ENCODE results near the gene RGS18. TPM values are rescaled to one million over a fixed set of nuclear protein-coding genes. Genes with fewer than 3 reads are reported as not detected.
"Not testable (repeated sequence)": the region's sequence is repeated elsewhere in the genome, so short reads cannot be mapped to it uniquely, and the experiment has no call there.

Gene RGS18
- total and polyA plus RNA-seq, 5 experiments from 2014 or later = 0.41 TPM; not detected in 4

- no peak for DNase-seq
- no peak overlapping the region for H3K4me3 Mint-ChIP-seq
- POLR2A ChIA-PET = no interaction called here
- H3K4me1 Mint-ChIP-seq = no peaks in the 10 kb centered on the region
- H3K27ac Mint-ChIP-seq = no peak overlapping the region
- H3K9me3 Mint-ChIP-seq = peaks cover 0 to 7% (median 0%) of the 10 kb centered on the region in 9 donors
- no peaks in the 10 kb centered on the region for H3K36me3 Mint-ChIP-seq
- no peak for ATAC-seq
- H3K27me3 Mint-ChIP-seq = no peaks in the 10 kb centered on the region
Observed at GRCh38 chr1:192147221-192147620, 11.0 kb upstream of the RGS18 start.

- no peak for ATAC-seq
- Mint-ChIP-seq H3K36me3 (no peaks in the 10 kb centered on the region), H3K27ac (no peak overlapping the region)
Observed at GRCh38 chr1:192147696-192148095, 10.6 kb upstream of the RGS18 start.

GRCh38 chr1:192151176-192151575 is 7.1 kb upstream of the RGS18 start:
- no peaks in the 10 kb centered on the region for H3K4me1 Mint-ChIP-seq
- H3K27me3 Mint-ChIP-seq = no peaks in the 10 kb centered on the region
- DNase-seq (no peak), ATAC-seq (no peak)
- POLR2A ChIA-PET = no interaction called here
- no peak overlapping the region for H3K4me3 Mint-ChIP-seq
- no peak overlapping the region for H3K27ac Mint-ChIP-seq
- peaks cover 0 to 4% (median 0%) of the 10 kb centered on the region in 9 donors for H3K9me3 Mint-ChIP-seq
- H3K36me3 Mint-ChIP-seq = no peaks in the 10 kb centered on the region

More at GRCh38 chr1:192147696-192148095, 10.6 kb upstream of the RGS18 start:
- peaks cover 0 to 7% (median 0%) of the 10 kb centered on the region in 9 donors for H3K9me3 Mint-ChIP-seq
- H3K27me3 Mint-ChIP-seq = no peaks in the 10 kb centered on the region
- no peak for DNase-seq
- POLR2A ChIA-PET = no interaction called here
- no peak overlapping the region for H3K4me3 Mint-ChIP-seq
- H3K4me1 Mint-ChIP-seq = no peaks in the 10 kb centered on the region

GRCh38 chr1:192153276-192153675 is 5.0 kb upstream of the RGS18 start:
- H3K27me3 Mint-ChIP-seq = no peaks in the 10 kb centered on the region
- DNase-seq = no peak
- peaks cover 0 to 2% (median 0%) of the 10 kb centered on the region in 9 donors for H3K9me3 Mint-ChIP-seq
- no peaks in the 10 kb centered on the region for H3K4me1 Mint-ChIP-seq
- no peaks in the 10 kb centered on the region for H3K36me3 Mint-ChIP-seq
- POLR2A ChIA-PET = no interaction called here
- H3K27ac Mint-ChIP-seq = no peak overlapping the region
- H3K4me3 Mint-ChIP-seq = no peak overlapping the region
- no peak for ATAC-seq

GRCh38 chr1:192157067-192157466 is 1.2 kb upstream of the RGS18 start:
- no peaks in the 10 kb centered on the region for H3K9me3 Mint-ChIP-seq
- ATAC-seq = no peak
- POLR2A ChIA-PET = no interaction called here
- H3K4me3 Mint-ChIP-seq = no peak overlapping the region
- H3K4me1 Mint-ChIP-seq = peaks cover 0 to 2% (median 0%) of the 10 kb centered on the region in 4 donors
- no peak overlapping the region for H3K27ac Mint-ChIP-seq
- no peaks in the 10 kb centered on the region for H3K36me3 Mint-ChIP-seq
- DNase-seq = no peak
- H3K27me3 Mint-ChIP-seq = no peaks in the 10 kb centered on the region

GRCh38 chr1:192159014-192159413 is 752 bp downstream of the RGS18 start:
- Mint-ChIP-seq H3K4me1 (peaks cover 0 to 2% (median 0%) of the 10 kb centered on the region in 4 donors), H3K27me3 (no peaks in the 10 kb centered on the region), H3K36me3 (no peaks in the 10 kb centered on the region), H3K27ac (peak overlapping the region in 1 of 10 donors; percentile 36), H3K9me3 (peaks cover 0 to 4% (median 0%) of the 10 kb centered on the region in 9 donors), H3K4me3 (peak overlapping the region in 1 of 10 donors; percentile 67)
- POLR2A ChIA-PET = no interaction called here
- DNase-seq = no peak
- no peak for ATAC-seq

GRCh38 chr1:192159781-192160180 is 1.5 kb downstream of the RGS18 start:
- no peak for ATAC-seq
- Mint-ChIP-seq H3K4me3 (no peak overlapping the region), H3K27ac (no peak overlapping the region), H3K36me3 (no peaks in the 10 kb centered on the region), H3K4me1 (peaks cover 0 to 2% (median 0%) of the 10 kb centered on the region in 4 donors), H3K27me3 (no peaks in the 10 kb centered on the region), H3K9me3 (peaks cover 0 to 5% (median 0%) of the 10 kb centered on the region in 9 donors)
- no peak for DNase-seq
- POLR2A ChIA-PET = no interaction called here

GRCh38 chr1:192160196-192160595 is 1.9 kb downstream of the RGS18 start:
- peaks cover 0 to 1% (median 0%) of the 10 kb centered on the region in 3 donors for H3K36me3 Mint-ChIP-seq
- H3K9me3 Mint-ChIP-seq = peaks cover 0 to 6% (median 2%) of the 10 kb centered on the region in 9 donors
- H3K4me3 Mint-ChIP-seq = no peak overlapping the region
- DNase-seq (no peak), ATAC-seq (no peak)
- H3K27me3 Mint-ChIP-seq = no peaks in the 10 kb centered on the region
- H3K27ac Mint-ChIP-seq = no peak overlapping the region
- POLR2A ChIA-PET = no interaction called here
- peaks cover 0 to 2% (median 0%) of the 10 kb centered on the region in 4 donors for H3K4me1 Mint-ChIP-seq

GRCh38 chr1:192161976-192162375 is 3.7 kb downstream of the RGS18 start:
- POLR2A ChIA-PET = no interaction called here
- ATAC-seq (no peak), DNase-seq (no peak)
- peaks cover 0 to 12% (median 9%) of the 10 kb centered on the region in 9 donors for H3K9me3 Mint-ChIP-seq
- no peaks in the 10 kb centered on the region for H3K27me3 Mint-ChIP-seq
- peaks cover 0 to 2% (median 0%) of the 10 kb centered on the region in 4 donors for H3K4me1 Mint-ChIP-seq
- peaks cover 0 to 5% (median 0%) of the 10 kb centered on the region in 3 donors for H3K36me3 Mint-ChIP-seq
- no peak overlapping the region for H3K4me3 Mint-ChIP-seq
- H3K27ac Mint-ChIP-seq = no peak overlapping the region

GRCh38 chr1:192162376-192162775 is 4.1 kb downstream of the RGS18 start:
- Mint-ChIP-seq H3K4me1 (peaks cover 0 to 2% (median 0%) of the 10 kb centered on the region in 4 donors), H3K9me3 (peaks cover 0 to 13% (median 9%) of the 10 kb centered on the region in 9 donors), H3K27me3 (no peaks in the 10 kb centered on the region), H3K27ac (no peak overlapping the region), H3K4me3 (no peak overlapping the region), H3K36me3 (peaks cover 0 to 5% (median 0%) of the 10 kb centered on the region in 3 donors)
- DNase-seq = no peak
- no peak for ATAC-seq
- POLR2A ChIA-PET = no interaction called here

- H3K4me1 Mint-ChIP-seq, ATAC-seq, H3K27me3 Mint-ChIP-seq, DNase-seq, H3K27ac Mint-ChIP-seq, H3K4me3 Mint-ChIP-seq, H3K36me3 Mint-ChIP-seq, POLR2A ChIA-PET: not testable (repeated sequence)
- peaks cover 0 to 13% (median 9%) of the 10 kb centered on the region in 9 donors for H3K9me3 Mint-ChIP-seq
Observed at GRCh38 chr1:192165002-192165401, 6.7 kb downstream of the RGS18 start.

- DNase-seq (no peak), ATAC-seq (no peak)
- Mint-ChIP-seq H3K4me3 (no peak overlapping the region), H3K9me3 (peaks cover 0 to 17% (median 9%) of the 10 kb centered on the region in 9 donors), H3K36me3 (peaks cover 0 to 5% (median 0%) of the 10 kb centered on the region in 3 donors), H3K27me3 (no peaks in the 10 kb centered on the region), H3K4me1 (peaks cover 0 to 5% (median 0%) of the 10 kb centered on the region in 4 donors), H3K27ac (no peak overlapping the region)
- POLR2A ChIA-PET = no interaction called here
Observed at GRCh38 chr1:192167011-192167410, 8.7 kb downstream of the RGS18 start.

- ATAC-seq (no peak), DNase-seq (no peak)
- Mint-ChIP-seq H3K36me3 (peaks cover 0 to 5% (median 0%) of the 10 kb centered on the region in 3 donors), H3K4me3 (no peak overlapping the region), H3K9me3 (peaks cover 0 to 13% (median 6%) of the 10 kb centered on the region in 9 donors), H3K27ac (no peak overlapping the region), H3K4me1 (peaks cover 0 to 5% (median 0%) of the 10 kb centered on the region in 4 donors), H3K27me3 (no peaks in the 10 kb centered on the region)
- POLR2A ChIA-PET = no interaction called here
Observed at GRCh38 chr1:192167911-192168700, 9.8 kb downstream of the RGS18 start.
